HEK293 (cell line): ENCODE measurements around the gene TNN.
A peak's percentile ranks its signal among the peaks of the same experiment; 100 is the strongest.

Source experiments
- IKZF3 ChIP-seq: fragments of 450-650 bp; IDR thresholded peaks from 2 replicates; pipeline ENCODE4 v1.5.0; 2018; ENCODE audit warnings: missing biosample characterization, mild to moderate bottlenecking, missing genetic modification characterization, moderate library complexity
- WT1 ChIP-seq: fragments of 450-650 bp; formaldehyde crosslinking; IDR thresholded peaks from 2 replicates; pipeline ENCODE4 v1.5.1; 2016; ENCODE audit warnings: missing biosample characterization, missing genetic modification characterization
- YY2 ChIP-seq: fragments of 450-650 bp; formaldehyde crosslinking; IDR thresholded peaks from 2 replicates; pipeline ENCODE4 v1.5.1; 2016; ENCODE audit warnings: missing biosample characterization, missing genetic modification characterization
- ZBTB20 ChIP-seq: fragments of 450-650 bp; formaldehyde crosslinking; IDR thresholded peaks from 2 replicates; pipeline ENCODE4 v1.5.1; 2016; ENCODE audit warnings: missing biosample characterization, missing genetic modification characterization
- ZNF10 ChIP-seq: fragments of 450-650 bp; formaldehyde crosslinking; IDR thresholded peaks from 2 replicates; pipeline ENCODE4 v1.5.1; 2017; ENCODE audit warnings: missing biosample characterization, missing genetic modification characterization
- ZNF155 ChIP-seq: fragments of 450-650 bp; formaldehyde crosslinking; IDR thresholded peaks from 2 replicates; pipeline ENCODE4 v1.5.1; 2016; ENCODE audit warnings: missing biosample characterization, missing genetic modification characterization
- ZNF23 ChIP-seq: fragments of 450-650 bp; formaldehyde crosslinking; IDR thresholded peaks from 2 replicates; pipeline ENCODE4 v1.5.1; 2016; ENCODE audit warnings: missing biosample characterization, missing genetic modification characterization, borderline replicate concordance
- ZNF248 ChIP-seq: fragments of 450-650 bp; formaldehyde crosslinking; IDR thresholded peaks from 2 replicates; pipeline ENCODE4 v1.5.1; 2017; ENCODE audit warnings: missing biosample characterization, missing genetic modification characterization
- ZNF292 ChIP-seq: fragments of 450-650 bp; formaldehyde crosslinking; IDR thresholded peaks from 2 replicates; pipeline ENCODE4 v1.5.1; 2016; ENCODE audit warnings: low read depth, missing biosample characterization, missing genetic modification characterization, borderline replicate concordance
- ZNF302 ChIP-seq: fragments of 450-650 bp; formaldehyde crosslinking; IDR thresholded peaks from 2 replicates; pipeline ENCODE4 v1.5.1; 2016; ENCODE audit warnings: missing biosample characterization, missing genetic modification characterization, low read depth
- ZNF394 ChIP-seq: fragments of 450-650 bp; formaldehyde crosslinking; IDR thresholded peaks from 2 replicates; pipeline ENCODE4 v1.5.1; 2016; ENCODE audit warnings: missing biosample characterization, missing genetic modification characterization, mild to moderate bottlenecking, moderate library complexity, borderline replicate concordance
- ZNF48 ChIP-seq: fragments of 450-650 bp; formaldehyde crosslinking; IDR thresholded peaks from 2 replicates; pipeline ENCODE4 v1.5.1; 2016; ENCODE audit warnings: missing biosample characterization, missing genetic modification characterization
- ZNF501 ChIP-seq: fragments of 450-650 bp; formaldehyde crosslinking; IDR thresholded peaks from 2 replicates; pipeline ENCODE4 v1.5.1; 2016; ENCODE audit warnings: missing biosample characterization, missing genetic modification characterization
- ZNF561 ChIP-seq: fragments of 450-650 bp; IDR thresholded peaks from 2 replicates; pipeline ENCODE4 v1.5.1; 2018; ENCODE audit warnings: missing biosample characterization, missing genetic modification characterization, borderline replicate concordance
- ZNF621 ChIP-seq: fragments of 450-650 bp; formaldehyde crosslinking; IDR thresholded peaks from 2 replicates; pipeline ENCODE4 v1.5.1; 2017; ENCODE audit warnings: missing biosample characterization, missing genetic modification characterization
- ZNF629 ChIP-seq: fragments of 450-650 bp; formaldehyde crosslinking; IDR thresholded peaks from 2 replicates; pipeline ENCODE4 v1.5.1; 2017; ENCODE audit warnings: missing biosample characterization, missing genetic modification characterization
- ZNF664 ChIP-seq: fragments of 450-650 bp; formaldehyde crosslinking; IDR thresholded peaks from 2 replicates; pipeline ENCODE4 v1.5.1; 2016; ENCODE audit warnings: missing biosample characterization, missing genetic modification characterization
- ZSCAN16 ChIP-seq: fragments of 450-650 bp; formaldehyde crosslinking; IDR thresholded peaks from 2 replicates; pipeline ENCODE4 v1.5.1; 2016; ENCODE audit warnings: missing biosample characterization, missing genetic modification characterization
- ZXDB ChIP-seq: fragments of 450-650 bp; formaldehyde crosslinking; IDR thresholded peaks from 2 replicates; pipeline ENCODE4 v1.5.1; 2016; ENCODE audit warnings: missing biosample characterization, missing genetic modification characterization
- TF ChIP-seq, protein P1 (sequence below): fragments of 450-650 bp; formaldehyde crosslinking; IDR thresholded peaks from 2 replicates; pipeline ENCODE4 v1.5.1; 2017; ENCODE audit warnings: missing biosample characterization, missing genetic modification characterization
- TF ChIP-seq, protein P2 (sequence below): fragments of 450-650 bp; formaldehyde crosslinking; IDR thresholded peaks from 2 replicates; pipeline ENCODE4 v1.5.1; 2016; ENCODE audit warnings: missing biosample characterization, missing genetic modification characterization
- TF ChIP-seq, protein P3 (sequence below): fragments of 450-650 bp; formaldehyde crosslinking; IDR thresholded peaks from 2 replicates; pipeline ENCODE4 v1.5.1; 2016; ENCODE audit warnings: missing biosample characterization, missing genetic modification characterization
- TF ChIP-seq, protein P4 (sequence below): fragments of 450-650 bp; formaldehyde crosslinking; conservative IDR thresholded peaks from 2 replicates; pipeline ENCODE4 v1.5.1; 2016; ENCODE audit warnings: low read depth, missing biosample characterization, missing genetic modification characterization
- TF ChIP-seq, protein P5 (sequence below): fragments of 450-650 bp; formaldehyde crosslinking; IDR thresholded peaks from 2 replicates; pipeline ENCODE4 v1.5.1; 2016; ENCODE audit warnings: missing biosample characterization, missing genetic modification characterization
- TF ChIP-seq, protein P6 (sequence below): fragments of 450-650 bp; formaldehyde crosslinking; conservative IDR thresholded peaks from 2 replicates; pipeline ENCODE4 v1.5.1; 2016; ENCODE audit warnings: low read depth, missing biosample characterization, missing genetic modification characterization

TNN gene

DNA sequence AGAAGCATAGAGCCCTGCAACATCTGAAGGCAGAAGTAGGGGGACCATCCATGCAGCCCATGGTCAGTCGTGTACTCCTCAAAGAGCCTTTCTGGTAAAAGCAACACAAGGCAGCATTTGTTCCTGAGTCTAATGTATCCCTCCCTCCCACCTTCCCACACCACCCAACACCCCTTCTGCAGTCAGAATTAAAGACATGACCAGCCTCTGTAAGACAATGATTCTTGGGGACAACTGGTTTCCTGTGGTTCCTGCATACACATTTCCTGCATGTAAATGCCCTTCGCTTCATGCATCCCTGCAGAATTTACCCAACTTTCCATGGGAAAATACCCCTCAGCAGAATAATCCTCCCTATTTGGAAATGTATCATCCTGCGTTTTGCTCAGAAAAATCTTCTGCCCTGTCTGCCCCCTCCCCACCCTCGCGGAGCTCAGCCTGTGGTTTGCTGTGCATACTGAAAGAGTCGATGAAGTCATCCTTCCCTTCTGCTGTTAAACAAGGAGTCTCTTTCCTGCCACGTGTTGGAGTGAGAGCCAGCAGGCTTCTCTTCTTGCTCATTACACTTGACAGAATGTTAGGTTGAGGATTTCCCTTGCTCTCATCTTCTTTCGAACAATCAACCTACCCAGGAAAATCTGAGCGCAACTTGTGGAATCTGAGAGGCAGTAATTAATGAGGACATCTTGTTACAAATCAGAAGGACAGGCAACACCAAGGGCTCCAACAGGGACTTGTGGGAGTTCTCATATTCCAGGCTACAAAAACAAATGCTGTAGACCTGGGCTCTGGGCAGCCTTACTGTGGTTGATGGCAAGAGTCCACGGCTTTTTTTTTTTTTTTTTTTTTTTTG is 4.7 kb downstream of the TNN start (continued):
- no peak for TF ChIP-seq ZXDB
- no peak for TF ChIP-seq WT1 (tag by site-specific recombination)
- TF ChIP-seq, protein P1, sequence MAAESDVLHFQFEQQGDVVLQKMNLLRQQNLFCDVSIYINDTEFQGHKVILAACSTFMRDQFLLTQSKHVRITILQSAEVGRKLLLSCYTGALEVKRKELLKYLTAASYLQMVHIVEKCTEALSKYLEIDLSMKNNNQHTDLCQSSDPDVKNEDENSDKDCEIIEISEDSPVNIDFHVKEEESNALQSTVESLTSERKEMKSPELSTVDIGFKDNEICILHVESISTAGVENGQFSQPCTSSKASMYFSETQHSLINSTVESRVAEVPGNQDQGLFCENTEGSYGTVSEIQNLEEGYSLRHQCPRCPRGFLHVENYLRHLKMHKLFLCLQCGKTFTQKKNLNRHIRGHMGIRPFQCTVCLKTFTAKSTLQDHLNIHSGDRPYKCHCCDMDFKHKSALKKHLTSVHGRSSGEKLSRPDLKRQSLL (tag by site-specific recombination): no peak
- no peak for TF ChIP-seq YY2 (tag by site-specific recombination)
- TF ChIP-seq, protein P2, sequence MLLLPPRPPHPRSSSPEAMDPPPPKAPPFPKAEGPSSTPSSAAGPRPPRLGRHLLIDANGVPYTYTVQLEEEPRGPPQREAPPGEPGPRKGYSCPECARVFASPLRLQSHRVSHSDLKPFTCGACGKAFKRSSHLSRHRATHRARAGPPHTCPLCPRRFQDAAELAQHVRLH (tag by site-specific recombination): no peak
- TF ChIP-seq ZNF48: no peak
- no peak for TF ChIP-seq IKZF3 (tag by site-specific recombination)
- no peak for TF ChIP-seq ZNF664 (tag by site-specific recombination)
- TF ChIP-seq ZSCAN16 (tag by site-specific recombination): no peak
- peak; percentile 26; the same call in 1 of the 2 replicates for TF ChIP-seq ZNF394 (tag by site-specific recombination)
- 0 out of 2 replicates have a peak, but pooled peaks have one; percentile 34 for TF ChIP-seq ZNF629 (tag by site-specific recombination)
- no peak for TF ChIP-seq ZNF248 (tag by site-specific recombination)
- no peak for TF ChIP-seq ZNF155 (tag by site-specific recombination)
- TF ChIP-seq ZNF561 (tag by site-specific recombination): 0 out of 2 replicates have a peak, but pooled peaks have one; percentile 31
- TF ChIP-seq ZNF302 (tag by site-specific recombination): no peak
- TF ChIP-seq ZNF292 (tag by site-specific recombination): no peak
- TF ChIP-seq ZBTB20: no peak
- TF ChIP-seq ZNF23 (tag by site-specific recombination): no peak
- TF ChIP-seq, protein P3, sequence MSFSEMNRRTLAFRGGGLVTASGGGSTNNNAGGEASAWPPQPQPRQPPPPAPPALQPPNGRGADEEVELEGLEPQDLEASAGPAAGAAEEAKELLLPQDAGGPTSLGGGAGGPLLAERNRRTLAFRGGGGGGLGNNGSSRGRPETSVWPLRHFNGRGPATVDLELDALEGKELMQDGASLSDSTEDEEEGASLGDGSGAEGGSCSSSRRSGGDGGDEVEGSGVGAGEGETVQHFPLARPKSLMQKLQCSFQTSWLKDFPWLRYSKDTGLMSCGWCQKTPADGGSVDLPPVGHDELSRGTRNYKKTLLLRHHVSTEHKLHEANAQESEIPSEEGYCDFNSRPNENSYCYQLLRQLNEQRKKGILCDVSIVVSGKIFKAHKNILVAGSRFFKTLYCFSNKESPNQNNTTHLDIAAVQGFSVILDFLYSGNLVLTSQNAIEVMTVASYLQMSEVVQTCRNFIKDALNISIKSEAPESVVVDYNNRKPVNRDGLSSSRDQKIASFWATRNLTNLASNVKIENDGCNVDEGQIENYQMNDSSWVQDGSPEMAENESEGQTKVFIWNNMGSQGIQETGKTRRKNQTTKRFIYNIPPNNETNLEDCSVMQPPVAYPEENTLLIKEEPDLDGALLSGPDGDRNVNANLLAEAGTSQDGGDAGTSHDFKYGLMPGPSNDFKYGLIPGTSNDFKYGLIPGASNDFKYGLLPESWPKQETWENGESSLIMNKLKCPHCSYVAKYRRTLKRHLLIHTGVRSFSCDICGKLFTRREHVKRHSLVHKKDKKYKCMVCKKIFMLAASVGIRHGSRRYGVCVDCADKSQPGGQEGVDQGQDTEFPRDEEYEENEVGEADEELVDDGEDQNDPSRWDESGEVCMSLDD (tag by site-specific recombination): no peak
- TF ChIP-seq ZNF621: no peak
- TF ChIP-seq ZNF501 (tag by site-specific recombination): no peak
- TF ChIP-seq, protein P4, sequence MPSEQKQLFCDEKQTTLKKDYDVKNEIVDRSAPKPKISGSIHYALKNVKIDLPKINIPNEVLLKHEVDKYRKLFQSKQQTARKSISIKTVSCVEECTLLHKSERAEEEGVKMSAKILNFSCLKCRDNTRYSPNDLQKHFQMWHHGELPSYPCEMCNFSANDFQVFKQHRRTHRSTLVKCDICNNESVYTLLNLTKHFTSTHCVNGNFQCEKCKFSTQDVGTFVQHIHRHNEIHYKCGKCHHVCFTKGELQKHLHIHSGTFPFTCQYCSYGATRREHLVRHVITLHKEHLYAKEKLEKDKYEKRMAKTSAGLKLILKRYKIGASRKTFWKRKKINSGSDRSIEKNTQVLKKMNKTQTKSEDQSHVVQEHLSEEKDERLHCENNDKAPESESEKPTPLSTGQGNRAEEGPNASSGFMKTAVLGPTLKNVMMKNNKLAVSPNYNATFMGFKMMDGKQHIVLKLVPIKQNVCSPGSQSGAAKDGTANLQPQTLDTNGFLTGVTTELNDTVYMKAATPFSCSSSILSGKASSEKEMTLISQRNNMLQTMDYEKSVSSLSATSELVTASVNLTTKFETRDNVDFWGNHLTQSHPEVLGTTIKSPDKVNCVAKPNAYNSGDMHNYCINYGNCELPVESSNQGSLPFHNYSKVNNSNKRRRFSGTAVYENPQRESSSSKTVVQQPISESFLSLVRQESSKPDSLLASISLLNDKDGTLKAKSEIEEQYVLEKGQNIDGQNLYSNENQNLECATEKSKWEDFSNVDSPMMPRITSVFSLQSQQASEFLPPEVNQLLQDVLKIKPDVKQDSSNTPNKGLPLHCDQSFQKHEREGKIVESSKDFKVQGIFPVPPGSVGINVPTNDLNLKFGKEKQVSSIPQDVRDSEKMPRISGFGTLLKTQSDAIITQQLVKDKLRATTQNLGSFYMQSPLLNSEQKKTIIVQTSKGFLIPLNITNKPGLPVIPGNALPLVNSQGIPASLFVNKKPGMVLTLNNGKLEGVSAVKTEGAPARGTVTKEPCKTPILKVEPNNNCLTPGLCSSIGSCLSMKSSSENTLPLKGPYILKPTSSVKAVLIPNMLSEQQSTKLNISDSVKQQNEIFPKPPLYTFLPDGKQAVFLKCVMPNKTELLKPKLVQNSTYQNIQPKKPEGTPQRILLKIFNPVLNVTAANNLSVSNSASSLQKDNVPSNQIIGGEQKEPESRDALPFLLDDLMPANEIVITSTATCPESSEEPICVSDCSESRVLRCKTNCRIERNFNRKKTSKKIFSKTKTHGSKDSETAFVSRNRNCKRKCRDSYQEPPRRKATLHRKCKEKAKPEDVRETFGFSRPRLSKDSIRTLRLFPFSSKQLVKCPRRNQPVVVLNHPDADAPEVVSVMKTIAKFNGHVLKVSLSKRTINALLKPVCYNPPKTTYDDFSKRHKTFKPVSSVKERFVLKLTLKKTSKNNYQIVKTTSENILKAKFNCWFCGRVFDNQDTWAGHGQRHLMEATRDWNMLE (tag by site-specific recombination): peak; percentile 52
- TF ChIP-seq ZNF10: no peak
- TF ChIP-seq, protein P5, sequence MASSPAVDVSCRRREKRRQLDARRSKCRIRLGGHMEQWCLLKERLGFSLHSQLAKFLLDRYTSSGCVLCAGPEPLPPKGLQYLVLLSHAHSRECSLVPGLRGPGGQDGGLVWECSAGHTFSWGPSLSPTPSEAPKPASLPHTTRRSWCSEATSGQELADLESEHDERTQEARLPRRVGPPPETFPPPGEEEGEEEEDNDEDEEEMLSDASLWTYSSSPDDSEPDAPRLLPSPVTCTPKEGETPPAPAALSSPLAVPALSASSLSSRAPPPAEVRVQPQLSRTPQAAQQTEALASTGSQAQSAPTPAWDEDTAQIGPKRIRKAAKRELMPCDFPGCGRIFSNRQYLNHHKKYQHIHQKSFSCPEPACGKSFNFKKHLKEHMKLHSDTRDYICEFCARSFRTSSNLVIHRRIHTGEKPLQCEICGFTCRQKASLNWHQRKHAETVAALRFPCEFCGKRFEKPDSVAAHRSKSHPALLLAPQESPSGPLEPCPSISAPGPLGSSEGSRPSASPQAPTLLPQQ (tag by site-specific recombination): peak; percentile 89
- TF ChIP-seq, protein P6, sequence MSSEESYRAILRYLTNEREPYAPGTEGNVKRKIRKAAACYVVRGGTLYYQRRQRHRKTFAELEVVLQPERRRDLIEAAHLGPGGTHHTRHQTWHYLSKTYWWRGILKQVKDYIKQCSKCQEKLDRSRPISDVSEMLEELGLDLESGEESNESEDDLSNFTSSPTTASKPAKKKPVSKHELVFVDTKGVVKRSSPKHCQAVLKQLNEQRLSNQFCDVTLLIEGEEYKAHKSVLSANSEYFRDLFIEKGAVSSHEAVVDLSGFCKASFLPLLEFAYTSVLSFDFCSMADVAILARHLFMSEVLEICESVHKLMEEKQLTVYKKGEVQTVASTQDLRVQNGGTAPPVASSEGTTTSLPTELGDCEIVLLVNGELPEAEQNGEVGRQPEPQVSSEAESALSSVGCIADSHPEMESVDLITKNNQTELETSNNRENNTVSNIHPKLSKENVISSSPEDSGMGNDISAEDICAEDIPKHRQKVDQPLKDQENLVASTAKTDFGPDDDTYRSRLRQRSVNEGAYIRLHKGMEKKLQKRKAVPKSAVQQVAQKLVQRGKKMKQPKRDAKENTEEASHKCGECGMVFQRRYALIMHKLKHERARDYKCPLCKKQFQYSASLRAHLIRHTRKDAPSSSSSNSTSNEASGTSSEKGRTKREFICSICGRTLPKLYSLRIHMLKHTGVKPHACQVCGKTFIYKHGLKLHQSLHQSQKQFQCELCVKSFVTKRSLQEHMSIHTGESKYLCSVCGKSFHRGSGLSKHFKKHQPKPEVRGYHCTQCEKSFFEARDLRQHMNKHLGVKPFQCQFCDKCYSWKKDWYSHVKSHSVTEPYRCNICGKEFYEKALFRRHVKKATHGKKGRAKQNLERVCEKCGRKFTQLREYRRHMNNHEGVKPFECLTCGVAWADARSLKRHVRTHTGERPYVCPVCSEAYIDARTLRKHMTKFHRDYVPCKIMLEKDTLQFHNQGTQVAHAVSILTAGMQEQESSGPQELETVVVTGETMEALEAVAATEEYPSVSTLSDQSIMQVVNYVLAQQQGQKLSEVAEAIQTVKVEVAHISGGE (tag by site-specific recombination): no peak
